ENCODE data around the gene RBFOX2. TPM values are rescaled to one million over a fixed set of nuclear protein-coding genes. Genes with fewer than 3 reads are reported as not detected.

RBFOX2 gene
- total RNA-seq, 2 donors from 2014 or later, result 81.8 to 86.0 TPM

DNA sequence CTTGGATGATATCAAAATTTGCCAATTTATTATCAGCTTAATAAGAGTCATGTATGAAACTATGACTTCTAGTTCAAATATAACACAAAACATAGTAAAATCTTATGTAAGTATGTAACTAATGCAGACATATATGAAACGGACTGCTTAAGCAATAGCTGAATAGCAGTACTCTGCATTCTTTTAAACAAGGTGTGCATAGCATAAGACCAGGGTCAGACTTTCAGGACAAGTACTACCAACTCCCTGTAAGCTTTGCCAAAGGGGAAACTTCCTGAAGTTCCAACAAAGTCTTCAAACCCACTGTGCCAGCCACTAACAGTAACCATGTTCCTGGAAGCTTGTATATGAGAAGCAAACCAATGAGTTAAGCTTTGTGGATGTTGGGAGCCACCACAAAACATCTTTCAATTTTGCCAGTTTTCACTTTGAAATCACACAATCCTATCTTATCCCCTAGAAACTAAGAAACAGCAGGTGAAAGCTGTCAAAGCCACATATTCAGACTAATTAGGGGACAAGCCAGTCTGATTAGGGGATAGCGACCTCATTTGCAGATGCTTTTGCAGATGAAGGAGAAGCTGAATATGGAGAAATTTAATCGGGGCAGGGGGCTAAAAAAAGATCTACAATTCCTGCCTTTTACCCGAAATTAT, 13.3 kb downstream of the RBFOX2 start:
- H3K27ac ChIP-seq, result peak overlapping the region; percentile 8 to 33
- no peaks in the 10 kb centered on the region for H3K9me3 ChIP-seq
- TF ChIP-seq, protein P1, sequence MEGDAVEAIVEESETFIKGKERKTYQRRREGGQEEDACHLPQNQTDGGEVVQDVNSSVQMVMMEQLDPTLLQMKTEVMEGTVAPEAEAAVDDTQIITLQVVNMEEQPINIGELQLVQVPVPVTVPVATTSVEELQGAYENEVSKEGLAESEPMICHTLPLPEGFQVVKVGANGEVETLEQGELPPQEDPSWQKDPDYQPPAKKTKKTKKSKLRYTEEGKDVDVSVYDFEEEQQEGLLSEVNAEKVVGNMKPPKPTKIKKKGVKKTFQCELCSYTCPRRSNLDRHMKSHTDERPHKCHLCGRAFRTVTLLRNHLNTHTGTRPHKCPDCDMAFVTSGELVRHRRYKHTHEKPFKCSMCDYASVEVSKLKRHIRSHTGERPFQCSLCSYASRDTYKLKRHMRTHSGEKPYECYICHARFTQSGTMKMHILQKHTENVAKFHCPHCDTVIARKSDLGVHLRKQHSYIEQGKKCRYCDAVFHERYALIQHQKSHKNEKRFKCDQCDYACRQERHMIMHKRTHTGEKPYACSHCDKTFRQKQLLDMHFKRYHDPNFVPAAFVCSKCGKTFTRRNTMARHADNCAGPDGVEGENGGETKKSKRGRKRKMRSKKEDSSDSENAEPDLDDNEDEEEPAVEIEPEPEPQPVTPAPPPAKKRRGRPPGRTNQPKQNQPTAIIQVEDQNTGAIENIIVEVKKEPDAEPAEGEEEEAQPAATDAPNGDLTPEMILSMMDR (IDR thresholded peaks at IDR 0.05), result no peak
- no peaks in the 10 kb centered on the region for H3K36me3 ChIP-seq
- H3K27me3 ChIP-seq, result no peaks in the 10 kb centered on the region
- no peak overlapping the region for H3K4me3 ChIP-seq
- peaks cover 0 to 48% of the 10 kb centered on the region in 2 donors for H3K4me1 ChIP-seq
- no peak for DNase-seq (ENCODE audit: low spot score)

DNA sequence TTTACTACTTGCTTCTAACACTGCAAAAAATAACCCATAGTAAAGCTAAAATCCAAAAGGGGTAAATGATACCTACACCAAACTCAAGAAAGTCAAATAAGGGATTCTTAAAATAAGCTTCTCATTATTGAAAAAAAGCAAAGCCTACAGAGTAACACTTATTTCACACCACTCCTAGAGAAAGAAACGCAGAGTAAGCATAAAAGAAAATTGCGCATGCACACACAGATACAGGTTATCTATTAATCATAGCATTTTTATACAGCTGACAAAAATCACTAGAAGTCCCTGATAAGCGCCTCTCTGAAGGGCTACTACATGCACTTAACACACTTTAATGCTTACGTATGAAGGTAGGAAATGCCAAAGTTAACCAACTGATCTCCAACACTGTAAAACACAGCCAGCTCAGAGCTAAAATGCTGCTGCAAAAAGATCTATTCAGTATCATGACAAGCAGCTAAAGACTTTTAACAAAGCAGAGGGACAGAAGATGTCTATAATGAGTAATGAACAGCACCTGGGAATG, 14.0 kb downstream of the RBFOX2 start:
- TF ChIP-seq, protein P1 (IDR thresholded peaks at IDR 0.05), result no peak
- Histone ChIP-seq H3K9me3 (no peaks in the 10 kb centered on the region), H3K27me3 (no peaks in the 10 kb centered on the region), H3K36me3 (no peaks in the 10 kb centered on the region), H3K27ac (no peak overlapping the region), H3K4me3 (no peak overlapping the region), H3K4me1 (peaks cover 0 to 55% of the 10 kb centered on the region in 2 donors)
- no peak for DNase-seq (ENCODE audit: low spot score)

DNA sequence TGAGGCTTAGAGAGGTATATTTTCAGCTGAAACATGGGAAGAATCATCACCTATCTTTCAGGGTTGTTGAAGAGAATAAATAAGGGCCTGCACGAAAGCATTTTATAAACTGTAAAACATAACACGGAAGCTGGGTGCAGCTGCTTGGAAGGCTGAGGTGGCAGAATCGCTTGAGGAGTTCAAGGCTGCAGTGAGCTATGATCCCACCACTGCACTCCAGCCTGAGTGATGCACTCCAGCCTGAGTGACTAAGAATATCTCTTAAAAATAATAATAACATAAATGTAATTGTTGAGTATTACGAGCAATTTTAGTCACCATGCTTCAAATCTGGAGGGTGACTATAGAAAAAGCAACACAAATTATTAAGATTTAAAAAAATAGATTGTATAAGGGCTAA, 16.3 kb downstream of the RBFOX2 start:
- Histone ChIP-seq H3K4me1 (peaks cover 0 to 52% of the 10 kb centered on the region in 2 donors), H3K27me3 (no peaks in the 10 kb centered on the region), H3K27ac (no peak overlapping the region), H3K9me3 (no peaks in the 10 kb centered on the region), H3K4me3 (no peak overlapping the region), H3K36me3 (no peaks in the 10 kb centered on the region)
- TF ChIP-seq, protein P1 (IDR thresholded peaks at IDR 0.05), result no peak
- no peak for DNase-seq (ENCODE audit: low spot score)

DNA sequence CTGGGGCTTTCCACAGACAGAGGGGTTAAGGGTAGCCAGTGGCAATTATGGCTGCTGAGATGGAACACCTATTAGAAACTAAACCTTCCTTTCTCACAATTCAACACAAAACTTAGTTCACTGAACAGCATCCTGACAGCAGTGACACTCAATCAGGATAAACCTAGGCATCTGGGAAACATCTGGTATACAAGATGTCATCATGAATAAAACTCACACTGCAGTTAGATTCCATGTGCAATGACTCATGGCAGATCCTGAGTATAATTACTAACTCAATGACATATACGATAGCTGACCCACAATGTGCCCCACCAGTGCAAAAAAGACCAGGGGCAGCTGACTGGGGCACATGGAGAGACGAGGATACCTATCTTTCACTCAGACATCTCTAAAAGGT, 17.7 kb downstream of the RBFOX2 start:
- TF ChIP-seq, protein P1 (IDR thresholded peaks at IDR 0.05), result no peak

DNA sequence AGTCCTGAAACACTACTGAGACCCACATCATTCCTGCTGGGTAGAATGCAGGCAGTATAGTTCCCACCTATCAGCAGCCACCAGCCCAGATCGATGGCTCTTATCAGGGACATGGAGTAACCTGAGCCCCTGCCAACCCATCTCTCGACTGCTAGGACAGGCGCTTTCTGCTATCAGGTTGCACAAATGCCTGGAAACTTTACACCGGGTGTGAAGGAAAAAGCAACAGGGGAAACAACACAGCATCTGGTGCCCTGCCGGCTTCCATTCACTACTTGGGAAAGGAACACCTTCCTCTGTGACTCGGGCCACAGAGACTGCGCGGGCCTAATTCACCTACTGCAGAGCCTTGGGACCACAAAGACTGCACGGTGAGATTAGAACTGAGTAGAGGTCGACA, 18.5 kb downstream of the RBFOX2 start:
- peak overlapping the region in 1 of 2 donors; percentile 25 for H3K27ac ChIP-seq
- H3K4me1 ChIP-seq, result peaks cover 0 to 30% of the 10 kb centered on the region in 2 donors
- no peaks in the 10 kb centered on the region for H3K9me3 ChIP-seq
- no peak overlapping the region for H3K4me3 ChIP-seq
- H3K27me3 ChIP-seq, result no peaks in the 10 kb centered on the region
- no peaks in the 10 kb centered on the region for H3K36me3 ChIP-seq
- DNase-seq (ENCODE audit: low spot score), result no peak
- TF ChIP-seq, protein P1 (IDR thresholded peaks at IDR 0.05), result no peak

More for the DNA sequence above, 17.7 kb downstream of the RBFOX2 start:
- Histone ChIP-seq H3K27ac (peak overlapping the region in 1 of 2 donors; percentile 54), H3K36me3 (no peaks in the 10 kb centered on the region), H3K4me1 (peaks cover 0 to 38% of the 10 kb centered on the region in 2 donors), H3K4me3 (no peak overlapping the region), H3K9me3 (no peaks in the 10 kb centered on the region), H3K27me3 (no peaks in the 10 kb centered on the region)
- DNase-seq (ENCODE audit: low spot score), result no peak

All from right atrium auricular region (tissue), 2 donors.